ENCODE results near the gene DNTT.

- TF ChIP-seq CTCF (IDR thresholded peaks at IDR 0.05; ENCODE audit: insufficient read depth, low read length, poor library complexity, severe bottlenecking) (no peak), EZH2phosphoT487 (conservative IDR thresholded peaks at IDR 0.05; ENCODE audit: low read length) (no peak)
Observed at GRCh38 chr10:96341219-96342182, 37.3 kb downstream of the DNTT start.
